Heart left ventricle (tissue), 16 donors: ENCODE data around the gene ZNRD2. TPM values are rescaled to one million over a fixed set of nuclear protein-coding genes. Genes with fewer than 3 reads are reported as not detected.

Experiments
- ATAC-seq, 4 donors: fragments of 200-7000 bp; cut with Tn5 transposase; one replicate each; pipeline ENCODE4 v1.9.1; 2020 to 2022; ENCODE audit warnings: moderate library complexity in 4 of 4, mild to moderate bottlenecking in 3 of 4, moderate number of reproducible peaks in 1 of 4
- DNase-seq, 5 donors: peaks; one replicate each; pipeline ENCODE4 v3.0.0-alpha.2; 2020
- H3K27ac ChIP-seq, 12 donors: fragments of 200-600 bp; sonication (generic) in 4 of 12; one replicate each; pipeline versions ENCODE4 v1.5.0 to v1.8.0; 2016 to 2022; ENCODE audit warnings: mild to moderate bottlenecking in 2 of 12
- H3K27me3 ChIP-seq, 9 donors: fragments of 200-600 bp; sonication (generic) in 2 of 9; one replicate each; pipeline versions ENCODE4 v1.5.1 to v1.8.0; 2016 to 2022; ENCODE audit warnings: mild to moderate bottlenecking in 3 of 9
- H3K36me3 ChIP-seq, 9 donors: fragments of 200-600 bp; sonication (generic) in 2 of 9; one replicate each; pipeline versions ENCODE4 v1.5.0 to v1.8.0; 2018 to 2022; ENCODE audit warnings: mild to moderate bottlenecking in 2 of 9
- H3K4me1 ChIP-seq, 12 donors: fragments of 200-600 bp; sonication (generic) in 4 of 12; one replicate each; pipeline versions ENCODE4 v1.5.0 to v1.8.0; 2016 to 2022; ENCODE audit warnings: mild to moderate bottlenecking in 3 of 12
- H3K4me3 ChIP-seq, 12 donors: fragments of 200-600 bp; sonication (generic) in 4 of 12; one replicate each; pipeline versions ENCODE4 v1.5.0 to v1.8.0; 2017 to 2022; ENCODE audit warnings: mild to moderate bottlenecking in 9 of 12, moderate library complexity in 4 of 12
- H3K9me3 ChIP-seq, 12 donors: fragments of 200-600 bp; sonication (generic) in 4 of 12; one replicate each; pipeline versions ENCODE4 v1.5.0 to v1.8.0; 2016 to 2022; ENCODE audit warnings: mild to moderate bottlenecking in 1 of 12
- CTCF ChIP-seq, 12 donors: fragments of 200-600 bp; sonication (generic) in 4 of 12; IDR thresholded peaks; one replicate each; pipeline versions ENCODE4 v1.5.0 to v1.8.0; 2018 to 2022; ENCODE audit warnings: antibody characterized with exemption in 12 of 12, mild to moderate bottlenecking in 5 of 12
- POLR2A ChIP-seq, 2 donors: fragments of 450-650 bp; IDR thresholded peaks; one replicate each; pipeline ENCODE4 v1.6.1; 2017; ENCODE audit warnings: antibody characterized with exemption in 2 of 2, mild to moderate bottlenecking in 2 of 2, moderate library complexity in 2 of 2
- WGBS, 4 donors: extraction: QIAGEN DNeasy Blood & Tissue Kit in 2 of 4; methylation state at CpG; one replicate each; pipeline versions ENCODE4 v1.1.5 to v1.1.7; 2013 to 2018; 5-methylcytosine and 5-hydroxymethylcytosine counted together
- intact Hi-C, 10 donors: fragments of 100-400 bp; cut with DNase I; formaldehyde crosslinking; loops; one replicate each; pipeline versions ENCODE4 v1.11.1 to v1.14.2; 2022
- polyA plus RNA-seq, 2 donors: library from polyadenylated mRNA; stranded (reverse); fragments of 200-250 nt; gene quantifications; one replicate each; pipeline ENCODE4 v1.2.3, GENCODE V29; 2013
- total RNA-seq, 9 donors: library from RNA; depleted of rRNA in 2 of 9; stranded (reverse); fragments of >200 nt in 2 of 9; fragmentation: NEBNext Ultra II Directional in 3 of 9; extraction: Animal tissue kit (Norgen Biotek cat#: 25700) in 3 of 9; gene quantifications; one replicate each; pipeline versions ENCODE4 v1.1.0 to v1.2.4, GENCODE V29; 2016 to 2023
- donor health status: ischemic (EF 13 %, LVEDD 7.1; RV severe dilation, severe dysfunction).
- donor health status: healthy with polysubstance abuse.
- donor health status: DM: no; HTN: yes; CAD: no.
- donor health status: DM: no; HTN: no; CAD: no.
- donor health status: ischemic (EF 25% LVEDD 6.9; RV normal size, moderate dysfunction).
- donor health status: ischemic (EF 25% LVEDD 5.7; RV mildly dilated, moderate dysfunction).
- donor health status: healthy.
- donor health status: DM: yes; HTN: yes; CAD: no.
- donor health status: ischemic (EF 35%, LVEDD 5.7; RV mildly dilated, moderate dysfunction).
- donor health status: nonischemic (EF 11% LVEDD 7.7; RV severe dilation, severe dysfunction).
- donor health status: DM: yes; HTN: yes; CAD: no.
- donor health status: PGD.
- donor health status: ischemic (EF 29% LVEDD 5.4; RV normal size, mild dysfunction).
- donor health status: nonischemic (EF 23%, LVEDD 6.1; RV moderate dilation, normal function).

ZNRD2 gene
- total and polyA plus RNA-seq, 11 donors, result 23.2 to 101 (median 35.7) TPM

GRCh38 chr11:65586247-65586630 lies 16.0 kb downstream of the ZNRD2 start:
- ATAC-seq, result no peak
- Histone ChIP-seq H3K27ac (peak overlapping the region in 11 of 12 donors; percentile 76 to 90 (median 84)), H3K36me3 (peaks cover 0 to 72% (median 45%) of the 10 kb centered on the region in 9 donors), H3K9me3 (no peaks in the 10 kb centered on the region), H3K4me3 (peak overlapping the region in 1 of 12 donors; percentile 12), H3K4me1 (peaks cover 6 to 57% (median 44%) of the 10 kb centered on the region in 12 donors), H3K27me3 (no peaks in the 10 kb centered on the region)
- TF ChIP-seq CTCF (IDR thresholded peaks at IDR 0.05), result no peak
- TF ChIP-seq POLR2A (IDR thresholded peaks at IDR 0.05), result no peak
- WGBS, 4 donors, result 51 to 69% (median 61%) methylated on average over 4 of the region's 4 CpGs
- intact Hi-C loops, result loop anchor here in 3 of 10 donors (5.0 kb wide), 1 partner anchor 44 kb away; no protein-coding TSS in a partner anchor
- no peak for DNase-seq

- Histone ChIP-seq H3K27ac (peak overlapping the region in 11 of 12 donors; percentile 76 to 90 (median 84)), H3K27me3 (no peaks in the 10 kb centered on the region), H3K4me3 (peak overlapping the region in 2 of 12 donors; percentile 12), H3K9me3 (no peaks in the 10 kb centered on the region), H3K4me1 (peaks cover 6 to 58% (median 44%) of the 10 kb centered on the region in 12 donors), H3K36me3 (peaks cover 0 to 72% (median 46%) of the 10 kb centered on the region in 9 donors)
- intact Hi-C loops, result loop anchor here in 3 of 10 donors (5.0 kb wide), 1 partner anchor 44 kb away; no protein-coding TSS in a partner anchor
- DNase-seq (peak in 2 of 5 donors; percentile 45 to 72), ATAC-seq (peak; percentile 8 to 43 (median 33))
- TF ChIP-seq POLR2A (IDR thresholded peaks at IDR 0.05) (no peak), CTCF (IDR thresholded peaks at IDR 0.05) (no peak)
- WGBS, 4 donors, result 39 to 51% (median 47%) methylated on average over 2 of the region's 2 CpGs
These were observed 16.4 kb downstream of the ZNRD2 start for GRCh38 chr11:65586676-65587075.

DNA sequence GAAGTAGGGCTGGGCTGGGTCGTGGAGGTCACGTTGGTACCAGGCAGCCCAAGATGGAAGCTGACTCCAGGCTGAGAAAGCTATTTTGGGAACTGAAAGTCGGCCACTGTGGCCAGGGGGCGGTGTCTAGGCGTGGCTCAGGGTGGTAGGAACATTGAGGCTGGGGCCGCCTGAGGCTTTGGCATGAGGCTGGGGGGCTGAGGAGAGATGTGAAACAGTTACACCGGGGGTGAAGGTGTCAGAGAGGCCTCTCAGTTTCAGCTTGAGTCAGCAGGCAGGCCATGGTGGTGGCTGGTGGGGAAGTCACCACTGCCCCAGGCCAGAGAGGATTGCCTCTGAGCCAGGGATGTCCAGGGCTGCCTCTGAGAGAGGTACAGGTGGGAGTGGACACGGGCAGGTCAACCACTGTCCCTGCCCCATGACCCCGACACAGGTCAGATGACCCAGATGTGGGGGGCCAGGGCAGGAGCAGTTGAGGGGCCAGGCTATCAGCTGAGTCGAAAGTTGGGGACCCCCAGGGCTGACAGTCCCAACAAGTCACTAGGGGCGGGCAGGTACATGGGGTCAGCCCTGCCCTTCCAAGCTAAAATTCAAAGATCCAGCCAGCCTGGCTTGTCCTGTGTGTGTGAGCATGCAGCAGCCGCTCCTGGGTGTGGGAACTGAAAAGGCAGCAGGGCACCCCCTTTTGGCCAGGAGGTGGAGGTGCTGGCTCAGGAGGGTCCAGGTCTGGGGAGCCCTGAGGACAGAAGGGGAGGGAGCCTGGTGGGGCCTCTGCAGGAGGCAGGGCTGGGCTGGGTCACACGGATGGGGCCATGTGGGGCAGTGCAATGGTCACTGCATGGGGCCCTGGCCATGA lies 18.1 kb downstream of the ZNRD2 start:
- intact Hi-C loops, result loop anchor here in 6 of 10 donors (2.0 to 5.0 kb wide), 3 partner anchors 14 to 48 kb away; no protein-coding TSS in a partner anchor
- Histone ChIP-seq H3K9me3 (no peaks in the 10 kb centered on the region), H3K27me3 (no peaks in the 10 kb centered on the region), H3K4me3 (peak overlapping the region in 1 of 12 donors; percentile 26), H3K36me3 (peaks cover 0 to 70% (median 47%) of the 10 kb centered on the region in 9 donors), H3K27ac (peak overlapping the region; percentile 21 to 90 (median 83)), H3K4me1 (peaks cover 6 to 75% (median 54%) of the 10 kb centered on the region in 12 donors)
- peak in 4 of 5 donors; percentile 70 to 79 (median 76) for DNase-seq
- 35 to 44% (median 40%) methylated on average over 11 to 13 of the region's 13 CpGs for WGBS, 4 donors
- peak; percentile 36 to 66 (median 54) for TF ChIP-seq CTCF (IDR thresholded peaks at IDR 0.05)
- TF ChIP-seq POLR2A (IDR thresholded peaks at IDR 0.05), result no peak
- ATAC-seq, result peak; percentile 57 to 77 (median 71)
